ENCODE measurements around the gene PPP6R1. TPM values are rescaled to one million over a fixed set of nuclear protein-coding genes. Genes with fewer than 3 reads are reported as not detected.

PPP6R1 gene
- total RNA-seq, 1 experiment from 2014 or later: 79.7 TPM

DNA sequence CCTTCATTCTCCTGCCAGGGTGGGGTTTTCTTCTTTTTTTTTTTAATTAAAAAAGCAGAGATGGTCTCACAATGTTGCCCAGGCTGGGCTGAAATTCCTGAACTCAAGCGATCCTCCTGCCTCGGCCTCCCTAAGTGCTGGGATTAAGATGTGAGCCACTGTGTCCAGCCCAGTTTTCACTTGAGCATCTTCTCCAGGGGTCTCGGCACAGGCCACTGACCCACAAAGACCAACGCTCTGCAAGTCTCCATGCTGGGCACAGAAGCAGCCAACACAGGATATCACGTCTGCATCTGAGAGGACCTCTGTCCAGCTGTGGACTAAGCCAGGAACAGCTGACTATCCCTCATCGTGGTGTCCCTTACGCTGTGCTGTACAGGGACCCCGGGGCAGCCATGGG is 20.8 kb downstream of the PPP6R1 start:
- Histone ChIP-seq H4K5ac (ENCODE audit: insufficient read length, low read depth, low read length) (no peak overlapping the region), H3K27ac (ENCODE audit: insufficient read length, low read depth, low read length) (no peak overlapping the region)

More for the DNA sequence above, 20.8 kb downstream of the PPP6R1 start:
- H3K18ac ChIP-seq (ENCODE audit: insufficient read length, low read depth, low read length): no peak overlapping the region
- no peak overlapping the region for H3T11ph ChIP-seq (ENCODE audit: low read length)
- H3K23ac ChIP-seq (ENCODE audit: insufficient read length, low read depth, low read length): no peak overlapping the region
- Mint-ChIP-seq H3K36me3 (ENCODE audit: insufficient read depth in 1 of 3, low read depth in 3 of 3) (peaks cover 31 to 77% (median 77%) of the 10 kb centered on the region in 3 experiments; a peak in 6 of 7 replicates), H3K27me3 (ENCODE audit: low read depth) (no peaks in the 10 kb centered on the region), H3K27ac (no peak overlapping the region), H3K4me1 (no peaks in the 10 kb centered on the region), H3K9me3 (no peaks in the 10 kb centered on the region), H3K4me3 (no peak overlapping the region)
- no peak overlapping the region for H3K14ac ChIP-seq (ENCODE audit: insufficient read depth, low read length)
- no peak overlapping the region for H3K4me2 ChIP-seq (ENCODE audit: insufficient read depth, insufficient read length, low read length)
- H3K4me1 ChIP-seq (ENCODE audit: insufficient read depth, low read length): no peaks in the 10 kb centered on the region
- H3K79me1 ChIP-seq (ENCODE audit: insufficient read depth, low read depth, low read length, poor library complexity, severe bottlenecking): no peaks in the 10 kb centered on the region
- TF ChIP-seq, protein P1, sequence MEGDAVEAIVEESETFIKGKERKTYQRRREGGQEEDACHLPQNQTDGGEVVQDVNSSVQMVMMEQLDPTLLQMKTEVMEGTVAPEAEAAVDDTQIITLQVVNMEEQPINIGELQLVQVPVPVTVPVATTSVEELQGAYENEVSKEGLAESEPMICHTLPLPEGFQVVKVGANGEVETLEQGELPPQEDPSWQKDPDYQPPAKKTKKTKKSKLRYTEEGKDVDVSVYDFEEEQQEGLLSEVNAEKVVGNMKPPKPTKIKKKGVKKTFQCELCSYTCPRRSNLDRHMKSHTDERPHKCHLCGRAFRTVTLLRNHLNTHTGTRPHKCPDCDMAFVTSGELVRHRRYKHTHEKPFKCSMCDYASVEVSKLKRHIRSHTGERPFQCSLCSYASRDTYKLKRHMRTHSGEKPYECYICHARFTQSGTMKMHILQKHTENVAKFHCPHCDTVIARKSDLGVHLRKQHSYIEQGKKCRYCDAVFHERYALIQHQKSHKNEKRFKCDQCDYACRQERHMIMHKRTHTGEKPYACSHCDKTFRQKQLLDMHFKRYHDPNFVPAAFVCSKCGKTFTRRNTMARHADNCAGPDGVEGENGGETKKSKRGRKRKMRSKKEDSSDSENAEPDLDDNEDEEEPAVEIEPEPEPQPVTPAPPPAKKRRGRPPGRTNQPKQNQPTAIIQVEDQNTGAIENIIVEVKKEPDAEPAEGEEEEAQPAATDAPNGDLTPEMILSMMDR (conservative IDR thresholded peaks at IDR 0.05): no peak
- no peak for DNase-seq
- no peak overlapping the region for H3K56ac ChIP-seq (ENCODE audit: insufficient read length, low read depth, low read length)
- no peak overlapping the region for H2BK12ac ChIP-seq (ENCODE audit: insufficient read length, low read depth, low read length)
- no peaks in the 10 kb centered on the region for H3K79me2 ChIP-seq (ENCODE audit: insufficient read depth, low read length)
- H3K23me2 ChIP-seq (ENCODE audit: insufficient read length, low read depth, low read length, poor library complexity, severe bottlenecking): no peaks in the 10 kb centered on the region
- no peak overlapping the region for H2AFZ ChIP-seq (ENCODE audit: low read length)
- H4K20me1 ChIP-seq (ENCODE audit: control insufficient read depth, insufficient read depth, insufficient read length): no peaks in the 10 kb centered on the region
- H2BK15ac ChIP-seq (ENCODE audit: low read depth, low read length): no peak overlapping the region
- H3K4ac ChIP-seq (ENCODE audit: low read depth, low read length): no peak overlapping the region
- no peak overlapping the region for H2BK5ac ChIP-seq (ENCODE audit: insufficient read length, low read length)
- WGBS (ENCODE audit: extremely low coverage, insufficient read length, low lambda C conversion rate): no CpG with 5 or more reads among the region's 8 CpGs
- H2AK5ac ChIP-seq (ENCODE audit: insufficient read length, low read length): no peak overlapping the region
- no peak overlapping the region for H4K91ac ChIP-seq (ENCODE audit: insufficient read length, low read depth, low read length)
- no peak overlapping the region for H2BK120ac ChIP-seq (ENCODE audit: low read depth, low read length, poor library complexity, severe bottlenecking)
- no peak overlapping the region for H4K8ac ChIP-seq (replicated peaks; ENCODE audit: insufficient read length, low read depth, low read length)
- no peaks in the 10 kb centered on the region for H3K9me3 ChIP-seq (ENCODE audit: control insufficient read depth, low read depth, low read length)
- no peak overlapping the region for H3K9ac ChIP-seq (ENCODE audit: extremely low read depth, insufficient read length, low read length)
- no peaks in the 10 kb centered on the region for H3K27me3 ChIP-seq (ENCODE audit: insufficient read depth, low read length)
- H2BK20ac ChIP-seq (ENCODE audit: low read depth, low read length, poor library complexity, severe bottlenecking): no peak overlapping the region

Data from H9 (cell line).